SU-DHL-6 (cell line): Measurements from ENCODE around the gene ATRNL1.

Source experiments
- CTCF ChIP-seq: fragments of 200-600 bp; sonication (generic); IDR thresholded peaks from one replicate; pipeline ENCODE4 v1.5.1; 2017; ENCODE audit warnings: antibody characterized with exemption, mild to moderate bottlenecking, low read length, moderate library complexity; ENCODE audit not compliant: insufficient read depth, poor library complexity, severe bottlenecking
- EZH2phosphoT487 ChIP-seq: fragments of 200-600 bp; sonication (generic), shearing (Covaris generic); conservative IDR thresholded peaks from 2 replicates; pipeline ENCODE4 v1.6.1; 2018; ENCODE audit warnings: mild to moderate bottlenecking, antibody characterized with exemption, low read length, moderate library complexity, mixed read lengths

- TF ChIP-seq CTCF (no peak), EZH2phosphoT487 (no peak)
These were observed 678.6 kb downstream of the ATRNL1 start for GRCh38 chr10:115771755-115772154.
